Fibroblast of pulmonary artery (primary cell): ENCODE measurements around the gene CDC42EP4.

Experiments
- DNase-seq: peaks from one replicate; pipeline ENCODE4 v3.0.0-alpha.2; 2010; ENCODE audit warnings: low read depth
- H3K4me3 ChIP-seq: replicated peaks from 2 replicates; pipeline ENCODE4 v1.5.1; 2011; ENCODE audit warnings: low read depth, mild to moderate bottlenecking, control low read depth, low read length, moderate library complexity
- CTCF ChIP-seq: IDR thresholded peaks from 2 replicates; pipeline ENCODE4 v1.5.1; 2011; ENCODE audit warnings: mild to moderate bottlenecking, control low read depth, low read length, inconsistent platforms; ENCODE audit errors: missing control alignments

CDC42EP4 gene

DNA sequence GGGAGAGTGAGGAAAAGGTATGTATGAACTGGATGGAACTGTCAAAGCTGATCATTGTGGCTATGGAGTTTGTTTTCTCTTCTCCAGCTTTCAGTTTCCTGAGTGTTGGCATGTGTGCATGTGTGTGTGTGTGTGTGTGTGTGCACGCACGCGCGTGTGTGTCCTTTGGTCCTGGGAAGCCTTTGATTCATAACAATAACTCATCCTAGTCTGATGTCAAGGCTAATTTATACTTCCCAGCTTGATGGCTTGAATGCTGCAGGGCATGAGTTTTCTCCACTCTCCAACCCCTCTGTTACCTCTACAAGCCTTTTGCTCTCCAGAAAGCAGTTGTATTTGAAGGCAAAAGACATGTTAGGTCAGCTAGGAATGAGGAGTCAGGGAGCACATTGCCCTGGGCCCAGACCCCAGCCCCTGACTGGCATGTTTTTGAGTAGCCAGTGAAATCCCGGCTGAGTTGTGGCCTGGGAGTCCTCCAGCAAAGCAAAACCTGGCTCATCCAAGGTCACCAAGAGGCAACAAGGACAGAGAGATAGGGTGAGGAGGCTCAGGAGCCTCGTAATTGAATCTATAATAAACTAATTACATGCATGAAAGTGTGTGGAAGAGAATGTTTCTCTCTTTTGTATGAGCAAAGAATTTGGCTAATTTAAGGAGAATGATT, 8.9 kb upstream of the CDC42EP4 start:
- H3K4me3 ChIP-seq = no peak overlapping the region
- DNase-seq = no peak
- TF ChIP-seq CTCF = no peak

DNA sequence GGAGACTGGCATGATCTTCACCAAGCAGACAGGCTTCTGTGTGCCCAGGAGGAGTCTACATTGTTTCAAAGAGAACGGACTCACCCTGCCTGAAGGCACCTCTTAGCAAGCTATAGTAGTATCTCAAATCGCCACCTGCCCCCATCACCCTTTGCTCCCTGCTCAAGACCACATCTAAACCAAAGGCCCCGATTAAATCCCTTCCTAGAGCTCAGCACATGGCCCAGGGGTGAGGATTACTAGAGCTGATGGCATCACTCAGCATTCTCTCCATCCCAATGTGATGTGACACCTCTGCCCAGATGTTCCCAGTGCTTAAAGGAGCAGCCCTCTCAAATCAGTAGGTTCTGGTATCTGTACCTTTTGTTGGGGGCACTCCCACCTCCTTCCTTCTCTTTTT, 8.0 kb upstream of the CDC42EP4 start:
- no peak for TF ChIP-seq CTCF
- DNase-seq = no peak

GRCh38 chr17:73318836-73319235, 7.0 kb upstream of the CDC42EP4 start:
- no peak for TF ChIP-seq CTCF
- DNase-seq = no peak
- H3K4me3 ChIP-seq = no peak overlapping the region

More for the DNA sequence above, 8.0 kb upstream of the CDC42EP4 start:
- H3K4me3 ChIP-seq = no peak overlapping the region

DNA sequence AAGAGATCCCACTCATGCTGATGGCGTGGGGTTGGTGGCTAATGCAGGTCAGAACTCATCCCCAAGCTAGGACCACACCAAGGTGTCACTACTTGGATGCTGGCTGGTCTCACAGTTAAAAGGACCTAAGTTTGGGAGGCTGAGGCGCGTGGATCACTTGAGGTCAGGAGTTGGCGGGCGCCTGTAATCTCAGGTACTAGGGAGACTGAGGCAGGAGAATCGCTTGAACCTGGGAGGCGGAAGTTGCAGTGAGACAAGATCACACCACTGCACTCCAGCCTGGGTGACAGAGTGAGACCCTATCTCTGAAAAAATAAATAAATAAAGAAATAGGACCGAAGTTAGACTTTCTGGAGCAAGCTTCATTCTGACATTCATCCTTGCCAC, 6.6 kb upstream of the CDC42EP4 start:
- no peak for TF ChIP-seq CTCF
- no peak for DNase-seq
- H3K4me3 ChIP-seq = no peak overlapping the region

- no peak for DNase-seq
- no peak for TF ChIP-seq CTCF
- no peak overlapping the region for H3K4me3 ChIP-seq
Measured at GRCh38 chr17:73317513-73318426, 6.0 kb upstream of the CDC42EP4 start.

- DNase-seq = peak; percentile 46
- no peak overlapping the region for H3K4me3 ChIP-seq
- TF ChIP-seq CTCF = no peak
Measured at GRCh38 chr17:73316919-73317505, 5.2 kb upstream of the CDC42EP4 start.
